KMS-11 (cell line): ENCODE data around the gene MAST4.

ENCODE experiments used
- H2AFZ ChIP-seq: fragments of 200-600 bp; sonication (generic); 2 replicates; pipeline ENCODE4 v1.6.1; 2016; ENCODE audit warnings: antibody characterized with exemption, mixed run types, low read depth
- H3K27ac ChIP-seq: fragments of 200-600 bp; sonication (generic); 2 replicates; pipeline ENCODE4 v1.6.1; 2016; ENCODE audit warnings: mild to moderate bottlenecking, mixed run types
- H3K27me3 ChIP-seq: fragments of 200-600 bp; sonication (generic); 2 replicates; pipeline ENCODE4 v1.6.1; 2017; ENCODE audit warnings: mild to moderate bottlenecking, low read depth, mixed run types, moderate library complexity; ENCODE audit not compliant: insufficient read depth
- H3K36me3 ChIP-seq: fragments of 200-600 bp; sonication (generic); 2 replicates; pipeline ENCODE4 v1.6.1; 2017; ENCODE audit warnings: mild to moderate bottlenecking, mixed run types; ENCODE audit not compliant: insufficient read depth
- H3K4me1 ChIP-seq: fragments of 200-600 bp; sonication (generic); 2 replicates; pipeline ENCODE4 v1.6.1; 2016; ENCODE audit warnings: mild to moderate bottlenecking, low read depth, mixed run types; ENCODE audit not compliant: poor library complexity, severe bottlenecking
- H3K4me2 ChIP-seq: fragments of 200-600 bp; sonication (generic); 2 replicates; pipeline ENCODE4 v1.7.0; 2016; ENCODE audit warnings: mild to moderate bottlenecking, mixed run types
- H3K4me3 ChIP-seq: fragments of 200-600 bp; sonication (generic); IDR thresholded peaks from 2 replicates; pipeline ENCODE4 v1.6.1; 2017; ENCODE audit warnings: low read depth, low read length, mixed read lengths; ENCODE audit not compliant: insufficient read depth
- H3K79me2 ChIP-seq: fragments of 200-600 bp; sonication (generic); 2 replicates; pipeline ENCODE4 v1.6.1; 2016; ENCODE audit warnings: low read depth, mixed run types; ENCODE audit not compliant: insufficient read depth
- H3K9ac ChIP-seq: fragments of 200-600 bp; sonication (generic); 2 replicates; pipeline ENCODE4 v1.6.1; 2016; ENCODE audit warnings: mild to moderate bottlenecking, mixed run types
- H4K20me1 ChIP-seq: fragments of 200-600 bp; sonication (generic); 2 replicates; pipeline ENCODE4 v1.6.1; 2016; ENCODE audit warnings: mild to moderate bottlenecking, mixed run types; ENCODE audit not compliant: insufficient read depth
- CTCF ChIP-seq: fragments of 200-600 bp; sonication (generic); conservative IDR thresholded peaks from 2 replicates; pipeline ENCODE4 v1.6.1; 2017; ENCODE audit warnings: low read depth, mild to moderate bottlenecking, antibody characterized with exemption, low read length, moderate library complexity, mixed read lengths

MAST4 gene

GRCh38 chr5:66979738-66980137 lies 383.5 kb downstream of the MAST4 start:
- Histone ChIP-seq H3K36me3 (no peaks in the 10 kb centered on the region), H3K27me3 (no peaks in the 10 kb centered on the region), H3K4me3 (no peak overlapping the region), H4K20me1 (no peaks in the 10 kb centered on the region), H3K4me1 (no peaks in the 10 kb centered on the region), H3K9ac (no peak overlapping the region), H2AFZ (no peak overlapping the region), H3K27ac (no peak overlapping the region), H3K79me2 (no peaks in the 10 kb centered on the region), H3K4me2 (no peak overlapping the region)
- TF ChIP-seq CTCF: no peak

- TF ChIP-seq CTCF: no peak
- H3K27ac ChIP-seq: no peak overlapping the region
- no peaks in the 10 kb centered on the region for H3K4me1 ChIP-seq
- H2AFZ ChIP-seq: no peak overlapping the region
- H4K20me1 ChIP-seq: no peaks in the 10 kb centered on the region
- H3K4me3 ChIP-seq: no peak overlapping the region
- no peak overlapping the region for H3K4me2 ChIP-seq
- no peaks in the 10 kb centered on the region for H3K27me3 ChIP-seq
- no peak overlapping the region for H3K9ac ChIP-seq
- no peaks in the 10 kb centered on the region for H3K36me3 ChIP-seq
- no peaks in the 10 kb centered on the region for H3K79me2 ChIP-seq
Observed at GRCh38 chr5:66981266-66982055, 385.3 kb downstream of the MAST4 start.

- TF ChIP-seq CTCF: no peak
- Histone ChIP-seq H3K27ac (no peak overlapping the region), H3K27me3 (no peaks in the 10 kb centered on the region), H3K36me3 (no peaks in the 10 kb centered on the region), H3K79me2 (no peaks in the 10 kb centered on the region), H3K4me3 (no peak overlapping the region), H2AFZ (no peak overlapping the region), H3K9ac (no peak overlapping the region), H3K4me1 (no peaks in the 10 kb centered on the region), H3K4me2 (no peak overlapping the region), H4K20me1 (no peaks in the 10 kb centered on the region)
Observed at GRCh38 chr5:66982056-66982387, 385.8 kb downstream of the MAST4 start.

- no peak for TF ChIP-seq CTCF
Observed at GRCh38 chr5:66982470-66982869, 386.3 kb downstream of the MAST4 start.

More at GRCh38 chr5:66982470-66982869, 386.3 kb downstream of the MAST4 start:
- Histone ChIP-seq H3K36me3 (no peaks in the 10 kb centered on the region), H3K27me3 (no peaks in the 10 kb centered on the region), H3K9ac (no peak overlapping the region), H2AFZ (no peak overlapping the region), H4K20me1 (no peaks in the 10 kb centered on the region), H3K4me1 (no peaks in the 10 kb centered on the region), H3K79me2 (no peaks in the 10 kb centered on the region), H3K4me3 (no peak overlapping the region), H3K4me2 (no peak overlapping the region), H3K27ac (no peak overlapping the region)
